IMR-90 (cell line): ENCODE results near the gene KDSR.

Experiments used
- CEBPB ChIP-seq: IDR thresholded peaks from 2 replicates; pipeline ENCODE4 v1.6.1; 2012; ENCODE audit warnings: low read depth, low read length, improper control_type of control experiment
- CTCF ChIP-seq: conservative IDR thresholded peaks from 2 replicates; pipeline ENCODE4 v1.5.1; 2012; ENCODE audit warnings: mild to moderate bottlenecking, low read depth, low read length, improper control_type of control experiment
- MAFK ChIP-seq: IDR thresholded peaks from 2 replicates; pipeline ENCODE4 v1.6.1; 2012; ENCODE audit warnings: low read depth, low read length, improper control_type of control experiment
- MXI1 ChIP-seq: IDR thresholded peaks from 2 replicates; pipeline ENCODE4 v1.6.1; 2012; ENCODE audit warnings: low read depth, mild to moderate bottlenecking, low read length, moderate library complexity, borderline replicate concordance
- RFX5 ChIP-seq: IDR thresholded peaks from 2 replicates; pipeline ENCODE4 v1.8.0; 2012; ENCODE audit warnings: low read depth, mild to moderate bottlenecking, low read length, moderate library complexity
- SMC3 ChIP-seq: fragments of 150-350 bp; IDR thresholded peaks from 2 replicates; pipeline ENCODE4 v1.6.1; 2016; ENCODE audit warnings: low read depth, mild to moderate bottlenecking, antibody characterized with exemption, low read length, moderate library complexity
- TF ChIP-seq, protein P1 (sequence below): fragments of 150-350 bp; IDR thresholded peaks from 2 replicates; pipeline ENCODE4 v1.6.1; 2016; ENCODE audit warnings: low read depth, mild to moderate bottlenecking, low read length, moderate library complexity, borderline replicate concordance

DNA sequence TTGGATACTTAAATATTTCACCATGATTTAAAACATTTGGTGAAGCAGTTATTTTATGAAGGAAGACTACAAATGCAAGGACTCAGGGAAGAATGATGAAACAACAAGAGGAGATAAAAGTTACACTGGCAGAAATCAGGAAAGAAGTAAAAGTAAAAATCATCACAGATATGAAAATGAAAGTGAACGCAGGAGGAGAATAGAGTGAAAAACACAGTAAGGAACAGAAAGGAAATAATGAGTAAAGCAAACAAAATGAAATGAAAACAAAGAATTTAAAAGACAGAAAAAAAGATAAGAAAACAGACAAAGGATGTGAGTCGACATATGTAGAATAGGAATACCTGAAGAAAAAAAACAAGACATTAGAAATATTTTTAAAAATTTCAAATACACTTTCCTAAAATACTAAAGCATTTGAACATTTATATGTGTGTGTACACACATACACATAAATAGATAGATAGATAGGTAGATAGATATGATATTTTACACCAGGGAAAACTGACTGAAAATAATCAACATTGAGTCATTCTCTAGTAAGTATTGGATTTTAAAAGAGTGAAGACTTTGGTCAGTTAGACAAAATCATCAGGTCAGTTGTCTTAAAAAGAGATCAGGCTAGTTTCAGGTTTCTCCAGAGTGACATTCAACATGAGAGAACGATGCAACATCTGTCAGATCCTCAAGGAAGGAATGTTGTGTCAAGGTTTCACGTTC is 12.1 kb upstream of the KDSR start:
- TF ChIP-seq MAFK = no peak
- TF ChIP-seq CTCF = no peak
- no peak for TF ChIP-seq RFX5
- TF ChIP-seq, protein P1, sequence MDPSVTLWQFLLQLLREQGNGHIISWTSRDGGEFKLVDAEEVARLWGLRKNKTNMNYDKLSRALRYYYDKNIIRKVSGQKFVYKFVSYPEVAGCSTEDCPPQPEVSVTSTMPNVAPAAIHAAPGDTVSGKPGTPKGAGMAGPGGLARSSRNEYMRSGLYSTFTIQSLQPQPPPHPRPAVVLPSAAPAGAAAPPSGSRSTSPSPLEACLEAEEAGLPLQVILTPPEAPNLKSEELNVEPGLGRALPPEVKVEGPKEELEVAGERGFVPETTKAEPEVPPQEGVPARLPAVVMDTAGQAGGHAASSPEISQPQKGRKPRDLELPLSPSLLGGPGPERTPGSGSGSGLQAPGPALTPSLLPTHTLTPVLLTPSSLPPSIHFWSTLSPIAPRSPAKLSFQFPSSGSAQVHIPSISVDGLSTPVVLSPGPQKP = no peak
- TF ChIP-seq SMC3 = no peak
- no peak for TF ChIP-seq CEBPB
- TF ChIP-seq MXI1 = no peak
